ENCODE results near the gene TNFRSF1B. TPM values are rescaled to one million over a fixed set of nuclear protein-coding genes. Genes with fewer than 3 reads are reported as not detected.
"Not testable (repeated sequence)": the region's sequence is repeated elsewhere in the genome, so short reads cannot be mapped to it uniquely, and the experiment has no call there.

Gene TNFRSF1B
- polyA plus RNA-seq, 2 donors = 1.8 to 3.4 TPM

GRCh38 chr1:12208764-12209494, 42.1 kb downstream of the TNFRSF1B start:
- Histone ChIP-seq H3K4me1 (ENCODE audit: control insufficient read depth in 2 of 2, insufficient read depth in 2 of 2, low read length in 1 of 2) (peaks cover 0 to 4% of the 10 kb centered on the region in 2 donors), H3K9me3 (ENCODE audit: control insufficient read depth in 2 of 2, insufficient read depth in 1 of 2, low read depth in 1 of 2, low read length in 1 of 2) (no peaks in the 10 kb centered on the region), H3K27ac (ENCODE audit: low read depth in 2 of 2, low read length in 1 of 2) (no peak overlapping the region), H3K36me3 (ENCODE audit: control insufficient read depth in 2 of 2, insufficient read depth in 2 of 2, low read length in 1 of 2) (no peaks in the 10 kb centered on the region), H3K27me3 (ENCODE audit: control insufficient read depth in 1 of 2, insufficient read depth in 2 of 2, low read length in 2 of 2) (no peaks in the 10 kb centered on the region), H3K4me3 (ENCODE audit: low read depth in 1 of 2, low read length in 2 of 2) (no peak overlapping the region)
- WGBS, 2 donors = 26 to 27% methylated on average over 14 of the region's 14 CpGs

DNA sequence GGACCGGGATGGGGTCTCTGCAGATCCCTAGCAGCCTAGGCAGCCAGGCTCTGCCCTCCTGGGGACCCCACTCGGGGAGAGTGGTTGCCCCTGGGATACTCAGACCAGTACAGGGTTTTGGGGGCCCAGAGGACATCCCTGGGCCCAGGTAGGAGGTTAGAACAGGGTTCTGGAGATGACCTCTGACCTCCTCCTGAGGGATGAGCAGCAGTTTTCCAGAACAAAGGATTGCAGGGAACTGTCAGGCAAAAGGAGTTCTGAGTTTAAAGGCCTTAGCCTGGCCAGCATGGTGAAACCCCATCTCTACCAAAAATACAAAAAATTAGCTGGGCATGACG, 42.7 kb downstream of the TNFRSF1B start:
- Histone ChIP-seq H3K27ac (ENCODE audit: low read depth in 2 of 2, low read length in 1 of 2) (no peak overlapping the region), H3K4me1 (ENCODE audit: control insufficient read depth in 2 of 2, insufficient read depth in 2 of 2, low read length in 1 of 2) (peaks cover 0 to 4% of the 10 kb centered on the region in 2 donors), H3K4me3 (ENCODE audit: low read depth in 1 of 2, low read length in 2 of 2) (no peak overlapping the region), H3K9me3 (ENCODE audit: control insufficient read depth in 2 of 2, insufficient read depth in 1 of 2, low read depth in 1 of 2, low read length in 1 of 2) (no peaks in the 10 kb centered on the region), H3K36me3 (ENCODE audit: control insufficient read depth in 2 of 2, insufficient read depth in 2 of 2, low read length in 1 of 2) (no peaks in the 10 kb centered on the region), H3K27me3 (ENCODE audit: control insufficient read depth in 1 of 2, insufficient read depth in 2 of 2, low read length in 2 of 2) (no peaks in the 10 kb centered on the region)
- WGBS, 2 donors = 60 to 70% methylated on average over 3 of the region's 3 CpGs

- Histone ChIP-seq H3K4me1 (ENCODE audit: control insufficient read depth in 2 of 2, insufficient read depth in 2 of 2, low read length in 1 of 2) (no peaks in the 10 kb centered on the region), H3K27ac (ENCODE audit: low read depth in 2 of 2, low read length in 1 of 2) (no peak overlapping the region), H3K36me3 (ENCODE audit: control insufficient read depth in 2 of 2, insufficient read depth in 2 of 2, low read length in 1 of 2) (no peaks in the 10 kb centered on the region), H3K27me3 (ENCODE audit: control insufficient read depth in 1 of 2, insufficient read depth in 2 of 2, low read length in 2 of 2) (no peaks in the 10 kb centered on the region), H3K9me3 (ENCODE audit: control insufficient read depth in 2 of 2, insufficient read depth in 1 of 2, low read depth in 1 of 2, low read length in 1 of 2) (no peaks in the 10 kb centered on the region), H3K4me3 (ENCODE audit: low read depth in 1 of 2, low read length in 2 of 2) (no peak overlapping the region)
- WGBS, 2 donors = 87 to 89% methylated on average over 12 of the region's 12 CpGs
These were observed 48.5 kb downstream of the TNFRSF1B start for GRCh38 chr1:12215118-12215961.

DNA sequence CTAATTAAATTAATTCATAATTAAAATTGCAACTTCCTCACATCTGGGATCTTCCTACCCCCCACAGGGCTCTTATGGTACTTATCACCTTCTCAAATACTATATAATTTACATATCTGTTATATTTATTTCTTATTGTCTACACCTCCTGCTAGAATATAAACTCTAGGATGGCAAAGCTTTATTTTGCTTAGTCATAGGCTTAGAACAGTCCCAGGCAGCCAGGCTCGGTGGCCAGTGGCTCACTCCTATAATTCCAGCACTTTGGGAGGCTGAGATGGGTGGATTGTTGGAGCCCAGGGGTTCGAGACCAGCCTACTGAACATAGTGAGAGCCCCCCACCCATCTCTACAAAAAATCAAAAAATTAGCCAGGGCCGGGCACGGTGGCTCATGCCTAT, 53.0 kb downstream of the TNFRSF1B start:
- Histone ChIP-seq H3K27ac (ENCODE audit: low read depth in 2 of 2, low read length in 1 of 2) (no peak overlapping the region), H3K27me3 (ENCODE audit: control insufficient read depth in 1 of 2, insufficient read depth in 2 of 2, low read length in 2 of 2) (no peaks in the 10 kb centered on the region), H3K36me3 (ENCODE audit: control insufficient read depth in 2 of 2, insufficient read depth in 2 of 2, low read length in 1 of 2) (no peaks in the 10 kb centered on the region), H3K9me3 (ENCODE audit: control insufficient read depth in 2 of 2, insufficient read depth in 1 of 2, low read depth in 1 of 2, low read length in 1 of 2) (no peaks in the 10 kb centered on the region), H3K4me1 (ENCODE audit: control insufficient read depth in 2 of 2, insufficient read depth in 2 of 2, low read length in 1 of 2) (no peaks in the 10 kb centered on the region), H3K4me3 (ENCODE audit: low read depth in 1 of 2, low read length in 2 of 2) (no peak overlapping the region)
- 84 to 88% methylated on average over 4 of the region's 4 CpGs for WGBS, 2 donors

GRCh38 chr1:12220890-12221289, 54.1 kb downstream of the TNFRSF1B start:
- no peak overlapping the region for H3K4me3 ChIP-seq (ENCODE audit: low read depth in 1 of 2, low read length in 2 of 2)
- H3K9me3 ChIP-seq (ENCODE audit: control insufficient read depth in 2 of 2, insufficient read depth in 1 of 2, low read depth in 1 of 2, low read length in 1 of 2) = no peaks in the 10 kb centered on the region
- H3K27me3 ChIP-seq (ENCODE audit: control insufficient read depth in 1 of 2, insufficient read depth in 2 of 2, low read length in 2 of 2) = no peaks in the 10 kb centered on the region
- WGBS, 2 donors = 42 to 54% methylated on average over 2 of the region's 2 CpGs
- no peaks in the 10 kb centered on the region for H3K4me1 ChIP-seq (ENCODE audit: control insufficient read depth in 2 of 2, insufficient read depth in 2 of 2, low read length in 1 of 2)
- H3K27ac ChIP-seq (ENCODE audit: low read depth in 2 of 2, low read length in 1 of 2) = no peak overlapping the region
- no peaks in the 10 kb centered on the region for H3K36me3 ChIP-seq (ENCODE audit: control insufficient read depth in 2 of 2, insufficient read depth in 2 of 2, low read length in 1 of 2)

DNA sequence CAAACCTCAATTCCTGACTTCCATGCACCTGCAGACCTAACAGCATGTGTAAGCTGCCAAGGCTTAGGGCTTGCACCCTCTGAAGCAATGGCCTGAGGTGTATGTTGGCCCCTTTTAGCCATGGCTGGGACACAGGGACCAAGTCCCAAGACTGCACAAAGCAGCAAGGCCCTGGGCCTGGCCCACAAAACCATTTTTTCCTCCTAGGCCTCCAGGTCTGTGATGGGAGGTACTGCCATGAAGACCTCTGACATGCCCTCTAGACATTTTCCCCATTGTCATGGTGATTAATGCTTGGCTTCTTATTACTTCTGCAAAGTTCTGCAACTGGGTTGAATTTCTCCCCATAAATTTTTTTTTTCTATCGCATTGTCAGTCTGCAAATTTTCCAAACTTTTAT, 55.9 kb downstream of the TNFRSF1B start:
- H3K4me1 ChIP-seq (ENCODE audit: control insufficient read depth in 2 of 2, insufficient read depth in 2 of 2, low read length in 1 of 2); H3K27me3 ChIP-seq (ENCODE audit: control insufficient read depth in 1 of 2, insufficient read depth in 2 of 2, low read length in 2 of 2); H3K4me3 ChIP-seq (ENCODE audit: low read depth in 1 of 2, low read length in 2 of 2); H3K36me3 ChIP-seq (ENCODE audit: control insufficient read depth in 2 of 2, insufficient read depth in 2 of 2, low read length in 1 of 2); H3K9me3 ChIP-seq (ENCODE audit: control insufficient read depth in 2 of 2, insufficient read depth in 1 of 2, low read depth in 1 of 2, low read length in 1 of 2); H3K27ac ChIP-seq (ENCODE audit: low read depth in 2 of 2, low read length in 1 of 2): not testable (repeated sequence)
- 98 to 100% methylated on average over 1 of the region's 1 CpG for WGBS, 2 donors

- H3K4me3 ChIP-seq (ENCODE audit: low read depth in 1 of 2, low read length in 2 of 2); H3K36me3 ChIP-seq (ENCODE audit: control insufficient read depth in 2 of 2, insufficient read depth in 2 of 2, low read length in 1 of 2): not testable (repeated sequence)
- WGBS, 2 donors = 85 to 88% methylated on average over 6 of the region's 6 CpGs
These were observed 57.3 kb downstream of the TNFRSF1B start for GRCh38 chr1:12224092-12224491.

DNA sequence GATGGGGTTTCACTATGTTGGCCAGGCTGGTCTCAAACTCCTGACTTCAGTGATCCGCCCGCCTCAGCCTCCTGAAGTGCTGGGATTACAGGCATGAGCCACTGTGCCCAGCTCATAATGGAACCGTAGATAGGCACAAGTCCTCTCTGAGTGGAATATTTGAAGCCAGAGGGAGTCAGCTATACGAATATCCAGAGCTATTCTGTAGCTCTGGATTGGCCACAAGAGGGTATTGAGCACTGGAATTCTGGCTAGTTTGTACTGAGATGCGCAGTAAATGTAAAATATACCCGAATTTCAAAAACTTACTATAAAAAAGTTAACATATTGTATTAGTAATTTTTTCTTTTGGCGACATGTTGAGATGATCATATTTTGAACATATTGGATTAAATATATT, 62.2 kb downstream of the TNFRSF1B start:
- Histone ChIP-seq H3K27ac (ENCODE audit: low read depth in 2 of 2, low read length in 1 of 2) (no peak overlapping the region), H3K9me3 (ENCODE audit: control insufficient read depth in 2 of 2, insufficient read depth in 1 of 2, low read depth in 1 of 2, low read length in 1 of 2) (no peaks in the 10 kb centered on the region), H3K4me3 (ENCODE audit: low read depth in 1 of 2, low read length in 2 of 2) (no peak overlapping the region), H3K27me3 (ENCODE audit: control insufficient read depth in 1 of 2, insufficient read depth in 2 of 2, low read length in 2 of 2) (no peaks in the 10 kb centered on the region), H3K36me3 (ENCODE audit: control insufficient read depth in 2 of 2, insufficient read depth in 2 of 2, low read length in 1 of 2) (no peaks in the 10 kb centered on the region), H3K4me1 (ENCODE audit: control insufficient read depth in 2 of 2, insufficient read depth in 2 of 2, low read length in 1 of 2) (no peaks in the 10 kb centered on the region)
- 82 to 84% methylated on average over 7 of the region's 7 CpGs for WGBS, 2 donors

More at GRCh38 chr1:12224092-12224491, 57.3 kb downstream of the TNFRSF1B start:
- H3K27me3 ChIP-seq (ENCODE audit: control insufficient read depth in 1 of 2, insufficient read depth in 2 of 2, low read length in 2 of 2); H3K4me1 ChIP-seq (ENCODE audit: control insufficient read depth in 2 of 2, insufficient read depth in 2 of 2, low read length in 1 of 2); H3K9me3 ChIP-seq (ENCODE audit: control insufficient read depth in 2 of 2, insufficient read depth in 1 of 2, low read depth in 1 of 2, low read length in 1 of 2); H3K27ac ChIP-seq (ENCODE audit: low read depth in 2 of 2, low read length in 1 of 2): not testable (repeated sequence)

- no peaks in the 10 kb centered on the region for H3K9me3 ChIP-seq (ENCODE audit: control insufficient read depth in 2 of 2, insufficient read depth in 1 of 2, low read depth in 1 of 2, low read length in 1 of 2)
- no peaks in the 10 kb centered on the region for H3K36me3 ChIP-seq (ENCODE audit: control insufficient read depth in 2 of 2, insufficient read depth in 2 of 2, low read length in 1 of 2)
- no peaks in the 10 kb centered on the region for H3K4me1 ChIP-seq (ENCODE audit: control insufficient read depth in 2 of 2, insufficient read depth in 2 of 2, low read length in 1 of 2)
- no peak overlapping the region for H3K27ac ChIP-seq (ENCODE audit: low read depth in 2 of 2, low read length in 1 of 2)
- H3K4me3 ChIP-seq (ENCODE audit: low read depth in 1 of 2, low read length in 2 of 2) = no peak overlapping the region
- no peaks in the 10 kb centered on the region for H3K27me3 ChIP-seq (ENCODE audit: control insufficient read depth in 1 of 2, insufficient read depth in 2 of 2, low read length in 2 of 2)
- WGBS, 2 donors = 62 to 67% methylated on average over 13 of the region's 13 CpGs
These were observed 62.6 kb downstream of the TNFRSF1B start for GRCh38 chr1:12229386-12229834.
